Inflammatory macrophage treated with lipopolysaccharide for 1 hour (primary cell): ENCODE results near the gene MCAM.

Experiments
- DNase-seq, 2 donors: peaks; one replicate each; pipeline ENCODE4 v3.0.0-alpha.2; 2020 to 2022

Gene MCAM, protein sequence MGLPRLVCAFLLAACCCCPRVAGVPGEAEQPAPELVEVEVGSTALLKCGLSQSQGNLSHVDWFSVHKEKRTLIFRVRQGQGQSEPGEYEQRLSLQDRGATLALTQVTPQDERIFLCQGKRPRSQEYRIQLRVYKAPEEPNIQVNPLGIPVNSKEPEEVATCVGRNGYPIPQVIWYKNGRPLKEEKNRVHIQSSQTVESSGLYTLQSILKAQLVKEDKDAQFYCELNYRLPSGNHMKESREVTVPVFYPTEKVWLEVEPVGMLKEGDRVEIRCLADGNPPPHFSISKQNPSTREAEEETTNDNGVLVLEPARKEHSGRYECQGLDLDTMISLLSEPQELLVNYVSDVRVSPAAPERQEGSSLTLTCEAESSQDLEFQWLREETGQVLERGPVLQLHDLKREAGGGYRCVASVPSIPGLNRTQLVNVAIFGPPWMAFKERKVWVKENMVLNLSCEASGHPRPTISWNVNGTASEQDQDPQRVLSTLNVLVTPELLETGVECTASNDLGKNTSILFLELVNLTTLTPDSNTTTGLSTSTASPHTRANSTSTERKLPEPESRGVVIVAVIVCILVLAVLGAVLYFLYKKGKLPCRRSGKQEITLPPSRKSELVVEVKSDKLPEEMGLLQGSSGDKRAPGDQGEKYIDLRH

DNA sequence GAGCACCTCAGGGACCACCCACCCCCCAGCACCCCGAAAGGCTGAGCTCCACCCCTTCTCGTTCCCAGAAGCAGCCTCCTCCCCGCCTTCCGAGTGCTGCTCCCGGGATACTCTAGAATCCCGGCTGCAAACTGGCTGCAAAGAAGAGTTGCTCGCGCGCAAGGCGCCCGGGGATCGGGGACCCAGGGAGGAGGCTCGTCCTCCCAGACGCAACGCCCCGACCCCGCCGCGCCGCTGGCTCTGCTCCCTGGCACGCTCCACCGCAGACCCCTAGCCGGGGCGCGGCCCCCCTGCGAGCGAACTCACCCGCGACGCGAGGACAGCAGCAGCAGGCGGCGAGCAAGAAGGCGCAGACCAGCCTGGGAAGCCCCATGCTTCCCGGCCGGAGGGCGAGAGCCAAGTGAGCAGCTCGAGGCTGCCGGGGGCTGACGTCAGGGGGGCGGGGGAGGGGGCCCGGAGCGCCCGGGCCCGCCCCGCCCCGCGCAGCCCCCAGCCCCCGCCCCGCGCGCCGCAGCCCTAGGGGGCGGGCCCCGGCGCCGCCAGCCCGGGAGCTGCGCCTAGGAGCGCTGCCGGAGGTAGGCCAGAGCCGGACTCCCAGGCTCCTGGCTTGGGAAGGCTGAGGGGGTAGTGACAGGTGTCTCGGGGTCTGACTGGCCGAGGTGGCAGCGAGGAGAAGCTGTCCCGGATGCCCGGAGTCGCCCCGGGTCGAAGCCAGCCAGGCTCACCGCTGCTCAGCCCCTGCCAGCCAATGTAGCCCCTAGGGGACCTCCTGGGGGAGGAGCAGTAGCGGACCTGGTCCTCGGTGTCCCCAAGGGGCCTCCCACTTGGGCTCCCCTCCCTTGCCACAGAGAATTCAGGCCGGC, at the start of gene MCAM:
MCAM (minus strand) TSS at position 402 of the 863 bp plus-strand sequence; CDS start at position 373, 29 bp downstream.
- no peak for DNase-seq

DNA sequence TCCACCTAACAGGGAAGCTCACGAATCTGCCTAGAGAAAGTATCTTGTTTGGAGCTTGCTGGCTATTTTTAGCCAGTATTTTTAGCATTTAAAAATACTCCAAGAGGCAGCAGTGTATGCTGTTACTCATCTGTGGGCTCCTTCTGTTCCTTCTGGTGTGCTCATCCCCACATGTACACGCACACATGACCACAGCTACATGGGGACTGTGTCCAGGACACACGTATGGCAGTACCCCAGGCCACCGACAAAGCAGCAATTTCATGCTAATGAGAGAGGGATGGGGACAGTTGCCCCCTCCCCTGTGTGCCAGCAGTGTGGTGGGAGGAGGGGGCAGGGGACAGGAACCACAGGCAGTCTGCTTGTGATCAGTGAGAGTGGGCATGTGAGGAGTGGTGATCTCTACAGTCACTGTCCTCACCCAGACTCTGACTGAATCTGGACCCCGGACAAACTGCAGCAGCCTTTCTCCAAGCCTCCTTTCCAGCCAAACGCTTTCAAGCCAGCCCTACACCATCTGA, 48.2 kb upstream of the MCAM start:
- peak in 1 of 2 donors; percentile 43 for DNase-seq

GRCh38 chr11:119363851-119364590, 47.1 kb upstream of the MCAM start:
- peak; percentile 59 to 68 for DNase-seq

GRCh38 chr11:119363081-119363850, 46.3 kb upstream of the MCAM start:
- DNase-seq = no peak

GRCh38 chr11:119362741-119363080, 45.8 kb upstream of the MCAM start:
- DNase-seq = no peak

DNA sequence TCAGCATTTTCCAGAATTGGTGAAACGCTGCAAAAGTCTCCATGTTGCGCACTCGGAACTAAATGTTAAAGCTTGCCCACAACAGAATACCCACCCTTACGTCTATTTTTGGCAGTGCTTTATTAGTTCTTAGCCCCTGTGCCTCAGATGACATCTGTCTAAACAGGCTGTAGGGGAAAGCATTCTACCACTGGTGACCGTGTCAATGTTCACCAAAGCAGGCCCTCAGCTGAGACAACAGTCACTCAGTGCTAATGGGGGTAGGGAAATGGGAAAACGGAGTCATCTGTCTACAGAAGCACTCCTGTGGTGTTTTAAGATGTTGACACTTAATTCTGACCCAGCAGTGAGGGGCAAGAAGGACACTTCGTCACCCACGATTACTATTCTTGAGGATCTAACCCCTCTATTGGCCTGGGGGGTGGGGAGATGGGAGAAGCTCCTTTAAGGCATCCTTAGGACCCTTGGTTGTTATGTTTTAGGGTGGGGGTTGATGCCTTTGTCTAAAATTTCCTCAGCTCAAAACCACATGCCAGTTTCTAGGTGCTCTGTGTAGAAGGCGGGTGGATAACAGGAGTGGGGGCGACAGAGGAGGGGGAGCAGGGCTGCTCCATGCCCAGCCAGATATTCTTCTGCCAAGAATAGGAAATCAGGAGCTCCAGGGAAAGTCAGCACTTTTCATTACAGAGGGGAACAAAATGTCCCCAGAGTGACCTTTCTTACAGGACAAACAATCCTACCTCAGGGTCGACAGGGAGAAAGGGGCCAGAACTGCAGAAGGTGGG, 45.2 kb upstream of the MCAM start:
- DNase-seq = peak in 1 of 2 donors; percentile 50

- peak; percentile 64 to 94 for DNase-seq
Measured at GRCh38 chr11:119361056-119361787, 44.3 kb upstream of the MCAM start.

- peak; percentile 55 to 77 for DNase-seq
Measured at GRCh38 chr11:119359365-119360214, 42.7 kb upstream of the MCAM start.

DNA sequence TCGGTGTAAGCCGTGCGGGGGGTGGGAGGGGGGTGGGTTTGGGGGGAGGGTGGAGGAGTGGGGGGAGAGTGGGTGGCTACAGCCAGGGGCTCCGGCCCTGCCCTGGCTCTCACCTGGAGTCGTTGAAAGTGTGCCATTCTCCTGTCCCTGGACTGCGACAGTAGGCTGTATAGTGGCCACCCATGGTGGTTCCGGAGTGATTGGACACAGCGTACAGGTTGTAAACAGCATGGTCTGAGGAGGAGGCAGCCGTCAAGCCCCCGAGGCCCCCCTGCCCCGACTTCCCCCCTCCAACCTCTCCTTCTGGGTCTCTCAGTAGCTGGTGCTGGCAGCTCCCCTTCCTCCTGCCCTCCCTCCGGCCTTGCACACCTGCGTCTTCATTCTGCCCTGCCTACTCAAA, 40.1 kb upstream of the MCAM start:
- no peak for DNase-seq

- DNase-seq = peak; percentile 57 to 74
Measured at GRCh38 chr11:119356349-119357031, 39.6 kb upstream of the MCAM start.

- no peak for DNase-seq
Measured at GRCh38 chr11:119355091-119355843, 38.3 kb upstream of the MCAM start.

GRCh38 chr11:119352857-119353260, 35.9 kb upstream of the MCAM start:
- no peak for DNase-seq

GRCh38 chr11:119351232-119351631, 34.3 kb upstream of the MCAM start:
- no peak for DNase-seq

DNA sequence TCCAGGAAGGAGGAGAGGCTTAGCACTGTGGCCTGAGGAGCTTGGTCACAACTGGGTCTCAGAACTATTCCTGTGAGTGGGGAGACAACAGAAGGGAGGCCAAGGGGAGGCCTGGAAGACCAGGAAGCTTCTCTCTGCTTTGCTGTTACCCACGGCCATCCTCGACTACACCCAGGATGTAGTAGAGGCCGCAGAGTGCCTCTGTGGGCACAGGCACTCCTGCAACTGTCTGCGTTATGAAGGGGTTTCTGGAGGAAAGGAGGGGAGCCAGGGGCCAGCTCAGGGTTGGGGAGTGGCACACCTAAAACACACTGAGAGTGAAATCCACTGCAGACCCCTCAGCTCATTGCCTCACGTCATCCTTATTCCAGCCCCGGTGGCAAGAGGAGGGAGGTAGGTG, 33.4 kb upstream of the MCAM start:
- DNase-seq = no peak

DNA sequence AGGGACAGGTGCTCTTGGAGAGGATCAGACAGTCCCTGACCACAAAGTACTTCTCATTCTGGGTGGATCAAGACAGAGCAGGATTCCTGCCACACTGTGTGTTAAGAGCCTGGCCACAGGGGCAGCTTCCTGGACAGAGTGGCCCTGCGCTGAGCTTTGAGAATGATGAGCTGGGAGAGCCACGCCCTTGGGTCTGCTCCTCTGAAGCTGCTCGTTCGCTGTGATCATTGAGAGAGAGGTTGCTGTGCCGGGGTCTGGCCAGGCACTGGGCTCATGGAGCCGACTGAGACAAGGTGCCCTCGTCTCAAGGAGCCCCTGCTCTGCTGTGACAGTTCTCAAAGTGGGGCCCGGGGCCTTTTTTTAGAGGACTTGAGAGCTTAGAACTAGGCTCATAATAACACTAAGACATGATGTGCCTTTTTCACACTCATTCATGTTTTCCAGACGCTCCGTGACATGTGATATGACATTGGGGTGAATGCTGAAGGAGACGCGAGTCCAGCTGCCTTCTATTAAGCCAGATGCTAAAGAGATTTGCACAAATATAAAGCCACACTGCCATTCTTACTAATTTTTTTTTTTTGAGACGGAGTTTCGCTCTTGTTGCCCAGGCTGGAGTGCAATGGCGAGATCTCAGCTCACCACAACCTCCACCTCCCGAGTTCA, 31.1 kb upstream of the MCAM start:
- DNase-seq = no peak

DNA sequence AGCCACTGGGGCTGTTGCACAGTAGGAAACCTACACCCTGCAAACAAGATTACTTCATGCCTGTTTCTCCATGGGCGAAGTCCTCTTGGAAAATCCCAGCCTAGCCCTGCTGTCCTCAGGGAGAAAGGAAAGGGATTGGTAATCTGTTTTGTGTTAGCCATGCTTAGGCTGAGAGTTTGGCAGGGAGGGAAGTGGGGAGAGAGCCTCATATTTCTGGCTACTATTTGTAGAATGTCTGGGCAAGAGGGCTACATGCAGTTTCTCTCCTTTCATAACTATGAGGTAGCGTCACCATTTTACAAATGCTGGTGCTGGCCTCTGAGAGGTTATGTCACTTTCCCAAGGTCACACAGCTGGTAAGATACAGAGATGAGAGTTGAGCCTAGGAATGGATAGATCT, 30.3 kb upstream of the MCAM start:
- DNase-seq = no peak

DNA sequence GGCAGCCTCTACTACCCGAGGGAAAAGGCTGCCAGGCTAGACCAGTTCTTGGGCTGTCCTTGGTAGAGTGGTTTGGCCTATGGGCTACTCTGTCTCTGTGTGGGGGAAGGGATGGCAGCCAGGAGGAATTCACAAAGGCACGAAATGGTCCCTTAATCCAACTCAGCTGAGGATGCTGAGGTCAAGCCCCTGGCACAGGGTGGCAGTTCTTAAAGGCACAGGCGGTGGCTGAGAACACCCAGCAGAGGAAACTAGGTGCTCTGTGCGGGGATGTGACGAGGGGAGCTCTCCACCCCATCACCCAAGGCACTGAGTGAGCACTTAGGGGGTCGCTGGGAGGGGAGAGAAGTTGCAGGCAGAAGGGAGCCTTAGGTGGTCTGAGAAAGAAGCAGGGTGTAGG, 29.7 kb upstream of the MCAM start, which contains the start of gene MFRP:
MFRP (minus strand) TSS at position 101 of the 400 bp plus-strand sequence. CDS start 192 bp downstream, outside the sequence.
- no peak for DNase-seq
